Endothelial cell of umbilical vein (primary cell): ENCODE results near the gene ST6GAL2.

Experiments used
- TF ChIP-seq, protein P1 (sequence below): IDR thresholded peaks from 2 replicates; pipeline ENCODE4 v1.6.1; 2011; ENCODE audit not compliant: insufficient read depth, insufficient read length
- TF ChIP-seq, protein P2 (sequence below), 2 donors: IDR thresholded peaks; 1 replicate in 1 of 2; 2 replicates in 1 of 2; pipeline ENCODE4 v1.5.1; 2011; ENCODE audit warnings: low read length in 2 of 2, mild to moderate bottlenecking in 2 of 2, moderate library complexity in 2 of 2, control low read depth in 1 of 2, inconsistent platforms in 1 of 2, low read depth in 1 of 2; ENCODE audit not compliant: insufficient read depth in 1 of 2; ENCODE audit errors: extremely low read depth in 1 of 2

DNA sequence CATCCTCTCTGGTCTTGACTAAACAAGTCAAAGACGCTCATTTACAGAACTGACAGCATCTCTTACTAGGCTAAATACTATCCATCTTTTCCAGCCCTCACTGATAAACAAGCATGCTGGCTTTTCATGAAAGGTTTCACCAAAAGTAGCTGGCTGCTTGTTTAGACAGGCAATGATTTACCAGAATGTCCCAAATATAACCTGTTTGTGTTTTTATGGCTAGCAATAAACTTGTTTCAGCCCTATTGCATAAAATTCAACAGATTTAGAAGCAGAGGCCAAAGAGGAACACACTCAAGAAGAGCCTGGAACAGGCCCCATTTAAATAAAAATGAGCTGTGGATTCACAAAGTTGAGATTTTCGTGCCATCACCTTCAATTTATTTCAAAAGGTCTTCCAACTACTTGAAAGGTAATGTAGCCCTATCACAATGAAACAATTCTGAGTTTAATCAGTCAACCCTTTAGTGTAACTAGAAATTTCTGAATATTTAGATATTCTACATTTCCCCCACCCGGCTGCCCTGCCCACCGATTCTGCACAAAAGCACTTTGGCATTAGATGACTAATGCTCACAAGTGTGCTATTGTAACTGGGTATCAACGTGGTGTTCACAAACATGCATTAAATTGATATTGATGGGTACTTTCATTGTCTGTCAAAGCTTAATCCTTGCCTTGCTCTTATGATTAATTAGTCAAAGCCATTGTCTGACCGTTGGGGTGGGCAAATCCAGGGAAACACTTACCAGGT lies 54.0 kb downstream of the ST6GAL2 start:
- TF ChIP-seq, protein P1, sequence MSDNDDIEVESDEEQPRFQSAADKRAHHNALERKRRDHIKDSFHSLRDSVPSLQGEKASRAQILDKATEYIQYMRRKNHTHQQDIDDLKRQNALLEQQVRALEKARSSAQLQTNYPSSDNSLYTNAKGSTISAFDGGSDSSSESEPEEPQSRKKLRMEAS, result no peak
- TF ChIP-seq, protein P2, sequence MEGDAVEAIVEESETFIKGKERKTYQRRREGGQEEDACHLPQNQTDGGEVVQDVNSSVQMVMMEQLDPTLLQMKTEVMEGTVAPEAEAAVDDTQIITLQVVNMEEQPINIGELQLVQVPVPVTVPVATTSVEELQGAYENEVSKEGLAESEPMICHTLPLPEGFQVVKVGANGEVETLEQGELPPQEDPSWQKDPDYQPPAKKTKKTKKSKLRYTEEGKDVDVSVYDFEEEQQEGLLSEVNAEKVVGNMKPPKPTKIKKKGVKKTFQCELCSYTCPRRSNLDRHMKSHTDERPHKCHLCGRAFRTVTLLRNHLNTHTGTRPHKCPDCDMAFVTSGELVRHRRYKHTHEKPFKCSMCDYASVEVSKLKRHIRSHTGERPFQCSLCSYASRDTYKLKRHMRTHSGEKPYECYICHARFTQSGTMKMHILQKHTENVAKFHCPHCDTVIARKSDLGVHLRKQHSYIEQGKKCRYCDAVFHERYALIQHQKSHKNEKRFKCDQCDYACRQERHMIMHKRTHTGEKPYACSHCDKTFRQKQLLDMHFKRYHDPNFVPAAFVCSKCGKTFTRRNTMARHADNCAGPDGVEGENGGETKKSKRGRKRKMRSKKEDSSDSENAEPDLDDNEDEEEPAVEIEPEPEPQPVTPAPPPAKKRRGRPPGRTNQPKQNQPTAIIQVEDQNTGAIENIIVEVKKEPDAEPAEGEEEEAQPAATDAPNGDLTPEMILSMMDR (IDR thresholded peaks at IDR 0.05; ENCODE audit: extremely low read depth in 1 of 2, insufficient read depth in 1 of 2, low read depth in 1 of 2, low read length in 2 of 2), result no peak
